GM18526 (cell line): Measurements from ENCODE around the gene MYO5A.
A peak's percentile ranks its signal among the peaks of the same experiment; 100 is the strongest.

ENCODE experiments used
- POLR2A ChIP-seq: IDR thresholded peaks from 3 replicates; pipeline ENCODE4 v1.6.1; 2011; ENCODE audit not compliant: insufficient read length; ENCODE audit errors: extremely low read depth

MYO5A gene

DNA sequence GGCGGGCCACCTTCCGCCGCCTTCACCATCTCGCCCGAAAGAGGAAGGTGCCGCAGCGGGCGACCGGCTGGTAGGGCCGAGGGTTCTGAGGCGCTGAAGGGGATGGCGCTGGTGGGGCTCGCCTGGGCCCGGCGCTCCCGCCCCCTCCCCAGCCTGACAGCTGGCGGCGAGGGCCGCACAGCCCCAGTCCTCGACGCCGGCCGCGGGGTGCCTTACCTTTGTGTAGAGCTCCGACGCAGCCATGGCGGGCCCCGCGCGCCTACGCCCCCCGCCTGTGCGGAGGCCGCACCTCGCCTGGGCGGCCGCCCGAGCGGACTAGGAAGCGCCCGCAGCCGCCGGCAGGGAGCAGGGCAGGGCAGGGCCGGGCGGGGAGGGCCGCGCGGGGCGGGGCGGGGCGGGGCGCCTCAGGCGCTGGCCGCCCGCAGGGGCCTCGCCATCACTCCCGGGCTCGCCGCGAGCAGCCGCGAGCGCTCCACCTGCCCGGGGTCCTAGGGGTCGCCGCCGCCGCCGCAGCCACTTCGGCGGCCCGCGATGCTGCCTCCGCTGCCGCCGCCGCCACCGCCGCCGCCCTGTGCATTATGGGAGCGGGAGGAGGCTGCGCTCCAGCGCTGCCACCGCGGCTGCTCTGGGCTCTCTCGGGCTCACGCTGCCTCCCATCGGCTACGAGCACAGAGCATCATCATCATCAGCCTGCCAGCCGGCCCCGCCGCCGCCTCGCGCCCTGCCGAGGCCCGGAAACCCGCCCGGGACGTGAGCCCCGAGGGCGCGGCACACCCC lies at the start of gene MYO5A:
Gene MYO5A, minus strand, starts transcription at position 317 of the 777 bp plus-strand sequence. Its CDS starts 74 bp downstream, at position 243.
- TF ChIP-seq POLR2A: peak; percentile 59

DNA sequence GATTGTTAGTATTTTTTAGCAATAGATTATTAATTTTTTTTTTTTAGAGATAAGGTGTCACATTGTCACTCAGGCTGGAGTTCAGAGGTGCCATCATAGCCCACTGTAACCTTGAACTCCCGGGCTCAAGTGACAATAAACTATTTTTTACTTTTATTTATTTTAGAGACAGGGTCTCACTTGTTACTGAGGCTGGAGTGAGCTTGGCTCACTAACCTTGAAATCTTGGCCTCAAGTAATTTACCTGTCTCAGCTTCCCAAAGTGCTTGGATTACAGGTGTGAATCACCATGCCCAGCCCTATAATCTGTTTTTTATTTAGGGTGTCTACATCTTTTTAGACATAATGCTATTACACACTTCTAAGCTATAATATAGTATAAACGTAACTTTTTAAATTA lies 48.0 kb upstream of the MYO5A start:
- no peak for TF ChIP-seq POLR2A

DNA sequence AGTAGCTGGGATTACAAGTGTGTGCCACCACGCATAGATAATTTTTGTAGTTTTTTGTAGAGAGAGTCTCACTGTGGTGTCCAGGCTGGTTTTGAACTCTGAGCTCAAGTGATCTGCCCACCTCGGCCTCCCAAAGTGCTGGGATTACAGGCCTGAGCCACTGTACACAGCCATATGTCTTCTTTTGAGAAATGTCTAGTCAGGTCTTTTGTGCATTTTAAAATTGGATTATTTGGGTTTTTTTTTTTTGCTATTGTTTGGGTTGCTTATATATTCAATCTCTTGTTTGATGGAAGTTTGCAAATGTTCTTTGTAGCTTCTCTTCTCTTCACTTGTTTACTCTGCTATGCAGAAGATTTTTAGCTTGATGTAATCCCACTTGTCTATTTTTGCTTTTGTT lies 46.4 kb upstream of the MYO5A start:
- TF ChIP-seq POLR2A: no peak

DNA sequence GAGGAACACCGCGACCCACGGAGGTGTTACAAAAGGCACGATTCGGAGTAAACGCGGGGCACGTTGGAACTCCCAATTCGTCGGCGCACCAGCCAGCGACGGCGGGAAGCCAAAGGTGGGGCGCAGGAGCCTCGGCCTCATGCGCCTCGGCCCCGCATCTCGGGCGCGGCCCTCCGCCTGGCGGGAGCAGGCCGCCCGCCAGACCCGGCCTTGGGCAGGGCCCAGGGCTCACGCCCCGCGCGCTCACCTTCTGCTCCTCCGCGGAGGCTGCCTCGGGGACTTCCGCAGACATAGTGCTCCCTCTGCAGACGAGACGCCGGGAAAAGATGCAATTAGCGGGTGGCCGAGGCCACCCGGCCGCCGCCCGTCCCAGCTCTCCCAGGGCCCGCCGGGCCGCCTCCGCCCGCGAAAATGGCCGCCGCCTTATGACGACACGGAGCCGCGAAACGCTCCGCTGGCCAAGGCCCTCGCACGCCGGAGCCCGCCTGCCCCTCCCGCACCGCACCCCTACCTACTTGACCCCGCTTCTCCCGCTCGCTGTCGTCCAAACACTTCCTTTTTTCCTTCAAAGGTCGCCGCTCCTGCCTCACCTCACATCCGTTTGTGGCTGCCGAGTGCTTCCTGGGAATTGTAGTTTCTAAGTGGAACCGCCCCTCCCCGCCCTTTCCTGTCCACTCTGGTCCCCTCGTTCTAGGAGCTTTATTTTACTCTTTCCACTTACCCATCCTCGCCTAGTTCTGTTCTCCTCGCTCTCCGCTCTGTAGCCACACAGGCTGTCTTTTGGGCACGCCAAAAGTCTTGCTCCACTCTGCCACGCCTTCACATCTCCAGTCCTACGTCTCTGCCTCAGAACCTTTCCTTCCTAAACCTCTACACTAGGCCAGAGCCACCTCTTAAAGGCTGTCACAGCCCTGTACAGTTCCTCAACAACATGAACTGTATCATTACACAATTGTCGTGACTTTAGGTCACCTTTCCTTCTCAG lies 40.2 kb upstream of the MYO5A start, which contains the start of gene ARPP19:
Gene ARPP19, minus strand, starts transcription at position 430 of the 985 bp plus-strand sequence. Its CDS starts 138 bp downstream, at position 292.
- peak; percentile 78 for TF ChIP-seq POLR2A

- TF ChIP-seq POLR2A: no peak
Observed at GRCh38 chr15:52567871-52568600, 39.4 kb upstream of the MYO5A start.

DNA sequence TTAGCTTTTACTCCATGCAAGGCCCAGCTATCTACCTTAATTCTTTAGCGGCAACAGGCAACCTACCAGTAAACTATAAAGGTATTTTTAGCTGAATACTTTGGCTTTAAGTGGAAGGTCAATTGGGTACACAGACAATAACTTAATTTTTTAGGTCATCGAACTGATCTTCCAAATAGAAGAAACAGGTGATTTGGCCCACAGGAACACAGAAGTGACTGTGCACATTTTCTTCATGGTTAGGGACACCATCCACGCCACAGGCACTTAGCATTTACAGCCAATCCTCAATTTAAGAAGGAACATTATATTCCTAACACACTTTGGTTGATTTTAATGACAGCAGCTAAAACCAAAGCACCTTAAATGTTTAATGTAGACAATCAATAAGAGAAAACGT lies 38.2 kb upstream of the MYO5A start:
- TF ChIP-seq POLR2A: no peak

- no peak for TF ChIP-seq POLR2A
Observed at GRCh38 chr15:52563501-52564060, 34.9 kb upstream of the MYO5A start.

DNA sequence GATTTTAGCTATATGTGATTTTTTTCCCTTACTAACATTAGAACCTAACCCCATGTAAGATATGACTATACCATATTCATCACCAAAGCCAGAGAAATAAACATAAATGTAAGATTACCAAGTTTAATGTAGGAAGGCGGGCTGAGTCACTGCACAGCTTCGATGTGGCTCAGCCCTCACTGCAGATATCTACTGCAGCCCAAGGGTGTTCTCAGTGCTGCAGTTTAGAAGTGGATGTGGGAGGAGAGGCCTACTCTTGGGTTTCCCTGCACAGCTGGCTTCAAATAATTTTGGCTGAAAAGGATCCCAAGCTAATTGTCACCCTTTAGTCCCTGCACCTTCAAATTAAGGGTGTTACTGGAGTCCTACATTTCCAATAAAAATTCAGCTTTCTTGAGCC lies 30.9 kb upstream of the MYO5A start:
- no peak for TF ChIP-seq POLR2A

- TF ChIP-seq POLR2A: no peak
Observed at GRCh38 chr15:52559022-52559421, 30.3 kb upstream of the MYO5A start.

DNA sequence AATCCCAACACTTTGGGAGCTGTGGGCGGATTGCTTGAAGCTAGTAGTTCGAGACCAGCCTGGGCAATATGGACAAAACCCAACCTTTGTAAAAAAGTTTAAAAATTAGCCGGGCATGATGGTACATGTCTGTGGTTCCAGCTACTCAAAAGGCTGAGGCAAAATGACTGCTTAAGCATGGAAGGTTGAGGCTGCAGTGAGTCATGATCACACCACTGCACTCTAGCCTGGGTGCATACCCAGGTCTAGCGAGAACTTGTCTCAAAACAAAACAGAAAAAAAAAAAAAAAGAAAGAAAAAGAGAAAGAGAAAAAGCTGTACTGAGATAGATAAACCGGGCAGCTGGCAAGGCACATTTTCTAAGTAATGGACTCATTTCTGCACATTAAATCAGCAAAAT lies 29.5 kb upstream of the MYO5A start:
- TF ChIP-seq POLR2A: no peak

DNA sequence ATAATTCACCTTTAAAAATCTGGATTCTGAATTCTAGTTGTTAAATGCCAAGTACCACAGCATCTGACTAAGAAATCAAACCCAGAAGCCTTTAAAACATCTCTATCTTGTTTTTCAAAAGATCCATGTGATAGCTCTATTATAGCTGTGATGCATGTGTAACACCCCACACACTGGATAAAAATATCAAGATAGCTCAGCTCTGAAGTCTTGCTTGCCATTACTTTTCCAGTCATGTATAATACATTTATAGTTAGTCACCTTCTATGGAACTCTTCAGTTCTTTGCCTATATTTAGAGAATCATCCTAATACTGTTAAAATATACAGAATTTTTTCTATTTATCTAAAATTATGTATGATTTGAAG lies 28.6 kb upstream of the MYO5A start:
- no peak for TF ChIP-seq POLR2A

- no peak for TF ChIP-seq POLR2A
Observed at GRCh38 chr15:52556524-52557273, 28.0 kb upstream of the MYO5A start.

GRCh38 chr15:52552303-52552702 lies 23.6 kb upstream of the MYO5A start:
- TF ChIP-seq POLR2A: no peak

DNA sequence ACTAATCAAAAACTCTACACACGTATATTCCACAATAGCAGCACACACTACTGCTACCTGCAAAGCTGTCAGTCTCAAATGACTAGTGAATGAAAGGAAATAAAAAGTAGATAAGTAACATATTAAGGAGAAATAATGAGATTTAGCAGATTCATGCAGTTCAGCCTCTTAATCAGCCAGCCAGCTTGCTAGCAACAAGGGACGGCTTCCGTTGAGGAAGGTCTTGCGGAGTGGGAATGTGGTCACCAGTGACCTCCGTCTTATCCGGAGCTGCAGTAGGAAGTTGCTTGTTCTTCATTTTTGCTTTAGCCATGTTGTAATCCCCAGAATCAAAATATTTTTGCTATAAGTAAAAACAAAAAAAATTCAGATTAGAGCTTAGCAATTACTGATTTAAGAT lies 23.1 kb upstream of the MYO5A start:
- TF ChIP-seq POLR2A: no peak

DNA sequence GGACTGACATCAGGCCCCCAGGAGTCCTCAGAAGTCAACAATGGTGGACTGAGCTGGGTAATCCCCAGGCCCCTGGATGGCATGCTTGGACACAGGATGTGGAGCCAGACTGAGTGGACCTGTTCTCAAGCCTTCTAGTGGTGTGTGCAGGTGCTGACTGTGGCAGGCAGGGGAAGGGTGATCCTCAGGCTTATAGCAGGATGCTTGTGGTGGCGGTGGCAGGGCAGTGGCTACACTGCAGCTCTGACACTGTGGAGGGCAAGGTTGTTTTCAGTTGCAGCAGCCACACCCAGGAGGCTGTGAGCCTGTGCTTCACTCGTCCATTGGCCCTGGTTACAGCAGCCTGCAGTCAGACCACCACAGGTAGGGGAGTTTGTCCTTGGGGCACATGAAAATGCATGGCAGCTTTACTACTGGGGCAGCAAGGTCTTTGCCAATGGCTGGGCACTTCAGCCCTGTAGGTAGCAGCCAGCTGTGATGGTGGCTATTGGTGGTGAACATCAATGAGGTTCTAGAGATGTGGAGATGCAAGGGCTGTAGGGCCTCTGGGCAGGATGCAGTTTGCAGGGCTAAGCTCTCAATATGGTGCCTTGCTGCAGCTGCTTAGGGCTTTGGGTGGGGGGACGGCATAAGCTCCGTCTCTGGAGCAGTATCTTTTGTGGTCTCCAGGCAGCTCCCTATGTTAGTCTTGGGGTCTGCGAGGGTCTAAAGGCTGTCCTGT lies 17.5 kb upstream of the MYO5A start:
- no peak for TF ChIP-seq POLR2A
